GM12892 (cell line): ENCODE data around the gene GYPA.
"Not testable (repeated sequence)": the region's sequence is repeated elsewhere in the genome, so short reads cannot be mapped to it uniquely, and the experiment has no call there.

Experiments
- POLR2A ChIP-seq: IDR thresholded peaks from 2 replicates; pipeline ENCODE4 v1.6.1; 2011; ENCODE audit warnings: low read depth, low read length, control low read depth
- POLR2AphosphoS5 ChIP-seq: IDR thresholded peaks from 2 replicates; pipeline ENCODE4 v1.6.1; 2011; ENCODE audit warnings: low read depth, low read length, control low read depth

GRCh38 chr4:144093995-144094394, 46.5 kb downstream of the GYPA start:
- TF ChIP-seq POLR2A, POLR2AphosphoS5: not testable (repeated sequence)
